GM18907 (cell line): ENCODE measurements around the gene AMHR2.
"Not testable (repeated sequence)": the region's sequence is repeated elsewhere in the genome, so short reads cannot be mapped to it uniquely, and the experiment has no call there.

Experiments used
- ATAC-seq: cut with Tn5 transposase; IDR thresholded peaks from one replicate; pipeline ENCODE4 v1.9.1; 2021; ENCODE audit warnings: mild to moderate bottlenecking, moderate library complexity; ENCODE audit not compliant: unreplicated experiment

AMHR2 gene

GRCh38 chr12:53423597-53423996 lies at the start of gene AMHR2:
Gene AMHR2, plus strand, starts transcription at chr12:53423855. Its CDS starts 80 bp downstream, at chr12:53423935.
- no peak for ATAC-seq

DNA sequence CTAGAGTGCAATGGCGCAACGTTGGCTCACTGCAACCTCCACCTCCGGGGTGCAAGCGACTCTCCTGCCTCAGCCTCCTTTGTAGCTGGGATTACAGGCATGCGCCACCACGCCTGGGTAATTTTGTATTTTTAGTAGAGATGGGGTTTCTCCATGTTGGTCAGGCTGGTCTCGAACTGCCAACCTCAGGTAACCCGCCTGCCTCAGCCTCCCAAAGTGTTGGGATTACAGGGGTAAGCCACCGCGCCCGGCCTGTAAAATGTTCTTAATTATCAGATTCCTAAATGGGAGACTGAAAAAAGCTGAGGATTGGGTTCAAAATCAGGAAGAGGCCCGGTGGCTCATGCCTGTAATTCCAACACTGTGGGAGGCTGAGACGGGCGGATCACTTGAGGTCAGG lies 49.4 kb upstream of the AMHR2 start:
- ATAC-seq, result not testable (repeated sequence)

GRCh38 chr12:53376747-53377146 lies 46.9 kb upstream of the AMHR2 start:
- no peak for ATAC-seq

DNA sequence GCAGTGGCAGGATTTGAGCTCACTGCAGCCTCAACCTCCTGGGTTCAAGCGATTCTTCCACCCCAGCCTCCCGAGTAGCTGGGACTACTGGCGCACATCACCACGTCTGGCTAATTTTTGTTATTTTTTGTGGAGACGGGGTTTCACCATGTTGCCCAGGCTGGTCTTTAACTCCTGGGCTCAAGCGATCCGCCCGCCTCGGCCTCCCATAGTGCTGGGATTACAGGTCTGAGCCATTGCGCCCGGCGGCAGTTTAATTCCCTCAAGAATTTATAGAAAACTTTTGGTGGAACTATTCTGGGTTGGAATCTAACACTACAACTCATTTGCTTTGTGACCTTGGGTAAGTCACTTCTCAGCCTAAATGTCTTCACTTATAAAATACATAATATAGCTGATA lies 45.4 kb upstream of the AMHR2 start:
- ATAC-seq, result no peak

DNA sequence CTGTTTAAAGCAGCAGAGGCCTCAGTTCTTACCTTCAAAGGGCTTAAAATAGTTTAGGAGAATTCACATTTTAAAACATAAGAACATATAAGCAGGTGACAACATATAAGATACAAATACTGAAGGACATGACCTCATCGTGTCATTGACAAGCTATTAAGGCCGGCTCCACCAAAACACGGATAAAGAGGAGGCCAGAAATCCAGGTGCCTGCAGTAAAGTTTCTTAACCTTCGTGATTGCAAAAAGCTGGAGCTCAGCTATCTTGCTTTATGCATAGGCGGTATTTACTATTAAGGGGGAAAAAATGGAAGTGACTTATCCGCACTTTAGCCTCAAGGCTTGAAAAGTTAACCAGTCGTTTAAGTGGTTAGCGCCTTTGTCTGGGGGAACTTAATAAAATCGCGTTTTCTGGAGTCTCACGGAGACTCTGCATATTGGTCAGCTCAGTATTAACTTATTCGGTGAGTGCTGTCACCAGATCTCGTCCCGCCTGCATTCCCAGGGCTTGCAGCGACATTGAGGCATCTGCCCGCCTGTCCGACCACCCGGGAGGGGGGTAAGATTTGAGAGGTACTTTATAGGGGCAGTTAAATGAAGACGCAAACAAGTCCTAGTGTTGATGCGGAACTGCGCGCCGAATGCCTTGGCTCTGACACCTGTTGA lies 44.8 kb upstream of the AMHR2 start:
- no peak for ATAC-seq

DNA sequence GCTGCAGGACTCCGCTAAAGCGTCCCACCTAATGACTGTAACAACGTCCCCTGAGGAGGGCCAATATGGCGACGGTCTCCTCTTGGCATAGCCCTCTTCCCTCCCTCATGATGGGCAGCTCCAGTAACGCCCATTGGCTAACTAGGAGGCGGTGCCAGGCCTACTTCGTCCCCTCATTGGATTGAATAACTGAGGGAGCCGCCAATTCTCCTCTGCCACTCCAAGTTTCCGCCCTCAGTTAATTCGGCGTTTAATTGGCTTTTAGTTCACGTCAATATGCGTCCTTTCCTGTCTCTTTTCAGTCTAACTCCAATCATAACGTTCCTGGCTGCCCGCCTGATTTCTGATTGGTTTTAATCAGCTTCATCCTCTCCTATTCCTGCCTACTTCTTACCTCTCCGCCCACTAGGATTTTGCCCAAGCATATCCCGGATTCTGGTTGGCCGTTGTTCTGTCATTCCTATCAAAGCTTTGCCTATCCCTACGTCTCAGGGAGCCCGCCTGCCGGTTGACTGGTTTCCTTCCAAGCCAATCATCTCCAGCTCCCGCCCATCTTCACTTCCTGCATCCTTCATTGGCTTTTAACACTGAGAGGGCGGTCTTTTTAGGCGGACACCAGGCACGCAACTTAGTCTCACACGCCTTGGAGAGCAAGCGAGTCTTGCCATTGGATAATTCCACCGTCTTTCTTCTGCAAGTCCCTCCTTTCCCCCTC lies 44.1 kb upstream of the AMHR2 start:
- peak; percentile 76 for ATAC-seq

- ATAC-seq, result peak; percentile 45
Observed at GRCh38 chr12:53380104-53380793, 43.4 kb upstream of the AMHR2 start, which contains the start of gene SP1. Gene SP1, plus strand, starts transcription at chr12:53380176. Its CDS starts 116 bp downstream, at chr12:53380292.

DNA sequence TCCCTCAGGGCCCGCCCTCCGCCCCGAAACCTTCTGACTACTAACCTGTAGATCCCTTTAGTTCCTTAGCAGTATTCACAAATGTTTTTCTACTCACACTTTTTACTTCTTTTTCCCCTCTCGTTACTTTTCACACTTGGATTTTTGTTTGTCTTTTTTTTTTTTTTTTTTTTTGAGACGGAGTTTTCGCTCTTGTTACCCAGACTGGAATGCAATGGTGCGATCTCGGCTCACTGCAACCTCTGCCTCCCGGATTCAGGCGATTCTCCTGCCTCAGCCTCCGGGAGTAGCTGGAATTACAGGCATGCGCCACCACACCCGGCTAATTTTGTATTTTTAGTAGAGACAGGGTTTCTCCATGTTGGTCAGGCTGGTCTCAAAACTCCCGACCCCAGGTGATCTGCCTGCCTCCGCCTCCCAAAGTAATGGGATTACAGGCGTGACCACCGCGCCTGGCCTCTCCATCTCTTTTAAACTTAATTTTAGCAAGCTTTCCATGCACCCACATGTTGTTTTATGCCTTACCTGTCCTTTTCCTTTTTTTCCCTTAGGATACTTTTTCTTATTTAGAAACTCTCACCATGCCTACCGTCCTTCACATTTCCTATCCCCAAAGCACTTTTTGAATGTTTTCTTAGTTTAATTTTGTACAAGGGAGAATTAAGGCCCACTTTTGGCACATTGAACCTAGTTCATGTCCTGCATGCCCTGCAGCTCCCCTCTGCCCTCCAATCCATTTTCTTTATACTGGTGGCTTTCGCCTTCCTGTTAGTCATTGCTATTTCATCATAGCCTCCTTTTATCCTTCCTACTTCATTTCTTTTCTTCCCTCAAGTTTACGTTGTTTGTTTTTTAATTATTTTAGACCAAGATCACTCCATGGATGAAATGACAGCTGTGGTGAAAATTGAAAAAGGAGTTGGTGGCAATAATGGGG lies 42.6 kb upstream of the AMHR2 start:
- no peak for ATAC-seq

- ATAC-seq, result no peak
Observed at GRCh38 chr12:53381731-53382630, 41.7 kb upstream of the AMHR2 start.

GRCh38 chr12:53383258-53383657 lies 40.4 kb upstream of the AMHR2 start:
- no peak for ATAC-seq

GRCh38 chr12:53386381-53386780 lies 37.3 kb upstream of the AMHR2 start:
- not testable (repeated sequence) for ATAC-seq

DNA sequence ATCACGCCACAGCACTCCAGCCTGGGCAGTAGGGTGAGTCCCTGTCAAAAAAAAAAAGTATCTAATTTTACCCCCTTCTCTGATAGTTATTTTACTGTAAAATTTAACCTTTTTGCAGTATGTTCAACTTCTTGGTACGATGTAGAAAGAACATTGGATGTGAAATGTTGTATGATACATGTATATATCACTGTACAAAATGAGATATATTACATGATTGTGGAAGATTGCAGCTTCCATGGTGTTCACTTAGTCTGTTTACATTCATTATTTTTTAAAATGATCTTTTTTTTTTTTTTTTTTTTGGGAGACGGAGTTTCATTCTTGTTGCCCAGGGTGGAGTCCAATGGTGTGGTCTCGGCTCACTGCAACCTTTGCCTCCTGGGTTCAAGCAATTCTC lies 34.7 kb upstream of the AMHR2 start:
- ATAC-seq, result no peak

GRCh38 chr12:53389702-53390101 lies 34.0 kb upstream of the AMHR2 start:
- no peak for ATAC-seq

GRCh38 chr12:53391724-53392123 lies 31.9 kb upstream of the AMHR2 start:
- ATAC-seq, result no peak

- ATAC-seq, result no peak
Observed at GRCh38 chr12:53399896-53400295, 23.8 kb upstream of the AMHR2 start.

DNA sequence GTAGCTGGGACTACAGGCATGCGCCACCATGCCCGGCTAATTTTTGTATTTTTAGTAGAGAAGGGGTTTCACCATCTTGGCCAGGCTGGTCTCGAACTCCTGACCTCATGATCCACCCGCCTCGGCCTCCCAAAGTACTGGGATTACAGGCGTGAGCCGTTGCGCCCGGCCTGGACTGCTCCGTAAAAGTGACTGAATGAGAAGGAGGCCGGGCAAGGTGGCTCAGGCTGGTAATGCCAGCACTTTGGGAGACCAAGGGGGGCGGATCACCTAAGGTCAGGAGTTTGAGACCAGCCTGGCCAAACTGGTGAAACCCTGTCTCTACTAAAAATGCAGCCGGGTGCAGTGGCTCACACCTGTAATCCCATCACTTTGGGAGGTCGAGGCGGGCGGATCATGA lies 21.3 kb upstream of the AMHR2 start:
- not testable (repeated sequence) for ATAC-seq

DNA sequence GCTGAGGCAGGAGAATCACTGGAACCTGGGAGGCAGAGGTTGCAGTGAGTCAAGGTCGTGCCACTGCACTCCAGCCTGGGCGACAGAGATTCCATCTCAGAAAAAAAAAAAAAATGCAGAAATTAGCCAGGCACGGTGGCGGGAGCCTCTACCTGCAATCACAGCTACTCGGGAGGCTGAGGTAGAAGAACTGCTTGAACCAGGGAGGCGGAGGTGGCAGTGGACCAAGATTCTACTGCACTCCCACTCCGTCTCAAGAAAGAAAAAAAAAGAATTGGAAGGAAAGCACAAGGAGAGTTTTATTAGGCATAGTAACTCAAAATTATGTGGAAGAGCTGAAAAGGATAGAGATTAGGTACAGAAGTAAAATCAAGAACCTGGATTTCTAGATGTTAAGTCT lies 20.8 kb upstream of the AMHR2 start:
- no peak for ATAC-seq

DNA sequence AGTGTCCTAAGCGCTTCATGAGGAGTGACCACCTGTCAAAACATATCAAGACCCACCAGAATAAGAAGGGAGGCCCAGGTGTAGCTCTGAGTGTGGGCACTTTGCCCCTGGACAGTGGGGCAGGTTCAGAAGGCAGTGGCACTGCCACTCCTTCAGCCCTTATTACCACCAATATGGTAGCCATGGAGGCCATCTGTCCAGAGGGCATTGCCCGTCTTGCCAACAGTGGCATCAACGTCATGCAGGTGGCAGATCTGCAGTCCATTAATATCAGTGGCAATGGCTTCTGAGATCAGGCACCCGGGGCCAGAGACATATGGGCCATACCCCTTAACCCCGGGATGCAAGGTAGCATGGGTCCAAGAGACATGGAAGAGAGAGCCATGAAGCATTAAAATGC lies 12.7 kb upstream of the AMHR2 start:
- no peak for ATAC-seq

DNA sequence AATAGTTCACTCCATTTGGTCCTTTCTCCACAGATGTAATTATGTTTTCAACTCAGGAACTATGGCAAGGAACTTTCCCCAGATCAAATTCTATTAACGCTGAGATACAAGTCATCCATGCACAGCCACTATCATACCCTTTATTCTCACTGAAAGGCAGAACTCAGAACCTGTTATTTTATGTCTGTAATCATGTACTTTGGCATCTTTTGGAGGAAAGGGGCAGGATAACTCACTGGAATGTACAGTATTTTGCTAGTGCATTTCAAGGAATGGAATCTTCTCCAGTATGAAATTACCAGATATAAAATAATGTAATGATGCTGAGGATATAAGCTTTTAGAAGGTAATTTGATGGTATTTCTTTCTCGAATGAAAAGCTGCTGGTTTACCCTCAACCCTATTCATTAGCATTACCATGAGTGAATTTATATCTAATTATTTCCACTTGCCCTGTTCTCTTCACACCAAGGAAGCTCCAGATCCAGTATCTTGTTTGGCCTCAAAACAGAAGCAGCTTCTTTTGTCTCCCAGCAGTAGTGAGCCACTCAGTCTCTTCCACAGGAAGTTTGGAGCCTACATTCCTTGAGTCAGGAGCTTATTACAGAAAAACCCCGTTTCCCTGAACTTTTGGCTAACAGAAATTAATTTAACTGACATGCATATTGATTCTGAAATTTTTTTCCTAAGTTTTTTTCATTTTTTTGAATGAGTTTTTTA lies 10.0 kb upstream of the AMHR2 start:
- ATAC-seq, result no peak
